ENCODE measurements around the gene CLASRP.

- TF ChIP-seq ZFX (IDR thresholded peaks at IDR 0.05) (no peak), CTCF (IDR thresholded peaks at IDR 0.05 in 2 of 3, conservative IDR thresholded peaks at IDR 0.05 in 1 of 3; ENCODE audit: borderline replicate concordance in 1 of 3, insufficient read depth in 1 of 3, low read depth in 2 of 3, low read length in 2 of 3) (no peak), RAD21 (IDR thresholded peaks at IDR 0.05; ENCODE audit: low read depth) (no peak), POLR2AphosphoS5 (IDR thresholded peaks at IDR 0.05; ENCODE audit: low read depth, low read length) (no peak), FOSL1 (IDR thresholded peaks at IDR 0.05; ENCODE audit: low read depth) (no peak), EZH2 (IDR thresholded peaks at IDR 0.05) (no peak), REST (IDR thresholded peaks at IDR 0.05; ENCODE audit: low read depth) (no peak), SIN3A (IDR thresholded peaks at IDR 0.05; ENCODE audit: low read depth) (no peak), EZH2phosphoT487 (IDR thresholded peaks at IDR 0.05; ENCODE audit: borderline replicate concordance) (no peak), POLR2A (IDR thresholded peaks at IDR 0.05; ENCODE audit: borderline replicate concordance, extremely low read depth, insufficient read depth, insufficient read length) (no peak), CBX3 (IDR thresholded peaks at IDR 0.05; ENCODE audit: low read depth) (no peak), MAX (IDR thresholded peaks at IDR 0.05) (no peak)
- TF ChIP-seq, protein P1, sequence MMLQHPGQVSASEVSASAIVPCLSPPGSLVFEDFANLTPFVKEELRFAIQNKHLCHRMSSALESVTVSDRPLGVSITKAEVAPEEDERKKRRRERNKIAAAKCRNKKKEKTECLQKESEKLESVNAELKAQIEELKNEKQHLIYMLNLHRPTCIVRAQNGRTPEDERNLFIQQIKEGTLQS (IDR thresholded peaks at IDR 0.05): no peak
- TF ChIP-seq, protein P2, sequence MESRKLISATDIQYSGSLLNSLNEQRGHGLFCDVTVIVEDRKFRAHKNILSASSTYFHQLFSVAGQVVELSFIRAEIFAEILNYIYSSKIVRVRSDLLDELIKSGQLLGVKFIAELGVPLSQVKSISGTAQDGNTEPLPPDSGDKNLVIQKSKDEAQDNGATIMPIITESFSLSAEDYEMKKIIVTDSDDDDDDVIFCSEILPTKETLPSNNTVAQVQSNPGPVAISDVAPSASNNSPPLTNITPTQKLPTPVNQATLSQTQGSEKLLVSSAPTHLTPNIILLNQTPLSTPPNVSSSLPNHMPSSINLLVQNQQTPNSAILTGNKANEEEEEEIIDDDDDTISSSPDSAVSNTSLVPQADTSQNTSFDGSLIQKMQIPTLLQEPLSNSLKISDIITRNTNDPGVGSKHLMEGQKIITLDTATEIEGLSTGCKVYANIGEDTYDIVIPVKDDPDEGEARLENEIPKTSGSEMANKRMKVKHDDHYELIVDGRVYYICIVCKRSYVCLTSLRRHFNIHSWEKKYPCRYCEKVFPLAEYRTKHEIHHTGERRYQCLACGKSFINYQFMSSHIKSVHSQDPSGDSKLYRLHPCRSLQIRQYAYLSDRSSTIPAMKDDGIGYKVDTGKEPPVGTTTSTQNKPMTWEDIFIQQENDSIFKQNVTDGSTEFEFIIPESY (IDR thresholded peaks at IDR 0.05; ENCODE audit: extremely low read depth, insufficient replicate concordance, low read length): no peak
Measured at GRCh38 chr19:45095496-45096413, 56.9 kb downstream of the CLASRP start.

Measured in HCT116 (cell line).